ENCODE measurements around the gene BANF2.

DNA sequence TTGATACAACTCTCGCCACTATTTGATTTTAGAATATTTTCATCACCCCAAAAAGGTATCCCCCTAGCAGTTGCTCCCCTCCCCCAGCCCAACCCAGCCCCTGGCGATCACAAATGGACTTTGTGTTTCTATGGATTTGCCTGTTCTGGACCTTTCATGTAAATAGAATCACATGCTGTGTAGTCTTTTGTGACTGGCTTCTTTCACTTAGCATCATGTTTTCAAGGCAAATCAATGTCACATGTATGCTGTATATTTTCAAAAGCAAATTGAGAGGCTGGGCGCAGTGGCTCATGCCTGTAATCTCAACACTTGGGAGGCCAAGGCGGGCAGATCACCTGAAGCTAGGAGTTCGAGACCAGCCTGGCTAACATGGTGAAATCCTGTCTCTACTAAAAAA is 48.5 kb downstream of the BANF2 start:
- TF ChIP-seq RFX5 (IDR thresholded peaks at IDR 0.05; ENCODE audit: low read depth, low read length) (no peak), POLR2A (IDR thresholded peaks at IDR 0.05; ENCODE audit: low read depth, low read length) (no peak), MAFK (IDR thresholded peaks at IDR 0.05; ENCODE audit: low read depth, low read length) (no peak), SMC3 (IDR thresholded peaks at IDR 0.05; ENCODE audit: low read depth, low read length) (no peak)
- TF ChIP-seq, protein P1, sequence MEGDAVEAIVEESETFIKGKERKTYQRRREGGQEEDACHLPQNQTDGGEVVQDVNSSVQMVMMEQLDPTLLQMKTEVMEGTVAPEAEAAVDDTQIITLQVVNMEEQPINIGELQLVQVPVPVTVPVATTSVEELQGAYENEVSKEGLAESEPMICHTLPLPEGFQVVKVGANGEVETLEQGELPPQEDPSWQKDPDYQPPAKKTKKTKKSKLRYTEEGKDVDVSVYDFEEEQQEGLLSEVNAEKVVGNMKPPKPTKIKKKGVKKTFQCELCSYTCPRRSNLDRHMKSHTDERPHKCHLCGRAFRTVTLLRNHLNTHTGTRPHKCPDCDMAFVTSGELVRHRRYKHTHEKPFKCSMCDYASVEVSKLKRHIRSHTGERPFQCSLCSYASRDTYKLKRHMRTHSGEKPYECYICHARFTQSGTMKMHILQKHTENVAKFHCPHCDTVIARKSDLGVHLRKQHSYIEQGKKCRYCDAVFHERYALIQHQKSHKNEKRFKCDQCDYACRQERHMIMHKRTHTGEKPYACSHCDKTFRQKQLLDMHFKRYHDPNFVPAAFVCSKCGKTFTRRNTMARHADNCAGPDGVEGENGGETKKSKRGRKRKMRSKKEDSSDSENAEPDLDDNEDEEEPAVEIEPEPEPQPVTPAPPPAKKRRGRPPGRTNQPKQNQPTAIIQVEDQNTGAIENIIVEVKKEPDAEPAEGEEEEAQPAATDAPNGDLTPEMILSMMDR (conservative IDR thresholded peaks at IDR 0.05; ENCODE audit: low read depth, low read length): no peak

Measured in IMR-90 (cell line).